Kidney (tissue), 14 donors: Measurements from ENCODE around the gene SMARCA2. TPM values are rescaled to one million over a fixed set of nuclear protein-coding genes. Genes with fewer than 3 reads are reported as not detected.

ENCODE experiments used
- DNase-seq, 5 donors: peaks; one replicate each; pipeline ENCODE4 v3.0.0-alpha.2; 2013 to 2020
- FAIRE-seq: peaks from 2 replicates; lab custom pipeline; 2012; peaks lifted over from hg19 to GRCh38; lab: Jason Lieb, UNC
- H3K27ac ChIP-seq, 2 donors: one replicate each; pipeline ENCODE4 v1.7.0; 2013; ENCODE audit warnings: low read depth in 2 of 2, low read length in 2 of 2, inconsistent platforms in 1 of 2
- H3K27me3 ChIP-seq: one replicate; pipeline ENCODE4 v1.7.1; 2013; ENCODE audit warnings: low read length, inconsistent platforms; ENCODE audit not compliant: control insufficient read depth, insufficient read depth
- H3K36me3 ChIP-seq, 3 donors: one replicate each; pipeline versions ENCODE4 v1.7.0 to v1.7.1; 2013; ENCODE audit warnings: low read length in 3 of 3, control low read depth in 1 of 3, inconsistent platforms in 1 of 3; ENCODE audit not compliant: insufficient read depth in 3 of 3, control insufficient read depth in 2 of 3
- H3K4me1 ChIP-seq, 3 donors: one replicate each; pipeline versions ENCODE4 v1.7.0 to v1.7.1; 2013; ENCODE audit warnings: low read length in 3 of 3, inconsistent platforms in 1 of 3, low read depth in 1 of 3; ENCODE audit not compliant: control insufficient read depth in 2 of 3, insufficient read depth in 2 of 3
- H3K4me3 ChIP-seq, 3 donors: one replicate each; pipeline versions ENCODE4 v1.7.0 to v1.8.1; 2013; ENCODE audit warnings: low read length in 3 of 3, control low read depth in 1 of 3, inconsistent platforms in 1 of 3
- H3K9ac ChIP-seq, 3 donors: one replicate each; pipeline versions ENCODE4 v1.7.0 to v1.7.1; 2013; ENCODE audit warnings: low read length in 3 of 3, control low read depth in 1 of 3, inconsistent platforms in 1 of 3
- H3K9me3 ChIP-seq, 3 donors: one replicate each; pipeline versions ENCODE4 v1.7.0 to v1.7.1; 2013; ENCODE audit warnings: low read length in 3 of 3, control low read depth in 1 of 3, inconsistent platforms in 1 of 3; ENCODE audit not compliant: control insufficient read depth in 2 of 3, insufficient read depth in 1 of 3
- intact Hi-C: fragments of 100-400 bp; cut with DNase I; formaldehyde crosslinking; loops from one replicate; pipeline ENCODE4 v1.11.1; 2022
- polyA plus RNA-seq: library from polyadenylated mRNA; stranded (reverse); fragments of 350-450 nt; fragmentation: Illumina TruSeq; extraction: RNeasy Lipid Tissue Mini Kit (QIAGEN cat#74804); gene quantifications from one replicate; pipeline ENCODE4 v1.2.3, GENCODE V29; 2014; ENCODE audit warnings: low read depth, low replicate concordance; ENCODE audit not compliant: insufficient read depth
- total RNA-seq: library from RNA; stranded (reverse); fragmentation: NEBNext Ultra II Directional; extraction: Animal tissue kit (Norgen Biotek cat#: 25700); gene quantifications from one replicate; pipeline ENCODE4 v1.2.1, GENCODE V29; 2021
- TF ChIP-seq, protein P1 (sequence below): IDR thresholded peaks from 3 replicates; pipeline ENCODE4 v1.5.1; 2012; ENCODE audit warnings: mild to moderate bottlenecking, moderate library complexity, borderline replicate concordance; ENCODE audit not compliant: insufficient read depth; ENCODE audit errors: extremely low read depth
- donor health status: control.
- donor health status: control.
- donor health status: control.
- donor health status: control.
- donor health status: control.
- donor health status: DM: yes; HTN: yes; CAD: no.
- donor health status: Normal renal cell carcinoma (clear cell type).

The SMARCA2 gene
- total and polyA plus RNA-seq, 2 donors from 2014 or later, result 54.3 to 189 TPM

DNA sequence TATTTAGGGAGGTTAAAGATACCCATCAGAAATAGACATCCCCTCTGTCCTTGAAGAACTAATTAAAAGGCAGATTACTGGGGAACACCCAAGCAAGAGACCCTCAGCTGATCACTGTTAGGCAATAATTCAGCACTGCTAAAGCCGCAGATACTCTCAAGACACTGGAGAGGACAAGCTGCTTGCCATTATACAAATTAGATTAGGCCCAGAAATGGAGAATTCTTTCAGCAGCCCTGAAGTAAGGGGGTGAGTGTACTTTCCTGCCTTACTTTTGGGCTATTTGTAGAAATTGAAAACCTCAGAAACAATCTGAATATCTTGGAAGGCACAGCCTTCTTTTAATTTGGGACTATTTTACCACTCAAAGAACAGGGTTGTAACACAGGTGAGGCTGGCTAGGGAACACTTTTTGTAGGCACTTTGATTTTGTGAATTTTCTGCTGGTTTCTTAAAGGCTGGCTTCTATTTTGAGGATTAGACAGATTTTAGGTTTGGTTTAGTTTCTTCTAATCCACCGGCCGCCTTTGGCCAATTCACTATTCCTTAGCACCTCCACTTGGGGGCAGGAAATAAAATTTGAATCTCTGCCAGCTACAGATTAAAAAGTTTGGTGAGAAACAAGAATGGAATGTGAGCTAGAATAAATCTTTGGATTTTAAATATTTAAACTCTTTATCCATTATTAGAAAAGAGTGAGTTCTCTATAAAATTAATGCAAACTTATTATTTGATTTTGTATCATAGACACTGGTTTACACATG is 106.0 kb downstream of the SMARCA2 start:
- DNase-seq, result no peak
- peak; percentile 76 for FAIRE-seq
- intact Hi-C loops, result no loop called here
- TF ChIP-seq, protein P1, sequence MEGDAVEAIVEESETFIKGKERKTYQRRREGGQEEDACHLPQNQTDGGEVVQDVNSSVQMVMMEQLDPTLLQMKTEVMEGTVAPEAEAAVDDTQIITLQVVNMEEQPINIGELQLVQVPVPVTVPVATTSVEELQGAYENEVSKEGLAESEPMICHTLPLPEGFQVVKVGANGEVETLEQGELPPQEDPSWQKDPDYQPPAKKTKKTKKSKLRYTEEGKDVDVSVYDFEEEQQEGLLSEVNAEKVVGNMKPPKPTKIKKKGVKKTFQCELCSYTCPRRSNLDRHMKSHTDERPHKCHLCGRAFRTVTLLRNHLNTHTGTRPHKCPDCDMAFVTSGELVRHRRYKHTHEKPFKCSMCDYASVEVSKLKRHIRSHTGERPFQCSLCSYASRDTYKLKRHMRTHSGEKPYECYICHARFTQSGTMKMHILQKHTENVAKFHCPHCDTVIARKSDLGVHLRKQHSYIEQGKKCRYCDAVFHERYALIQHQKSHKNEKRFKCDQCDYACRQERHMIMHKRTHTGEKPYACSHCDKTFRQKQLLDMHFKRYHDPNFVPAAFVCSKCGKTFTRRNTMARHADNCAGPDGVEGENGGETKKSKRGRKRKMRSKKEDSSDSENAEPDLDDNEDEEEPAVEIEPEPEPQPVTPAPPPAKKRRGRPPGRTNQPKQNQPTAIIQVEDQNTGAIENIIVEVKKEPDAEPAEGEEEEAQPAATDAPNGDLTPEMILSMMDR, result peak; percentile 11
- peaks cover 0 to 35% (median 15%) of the 10 kb centered on the region in 3 donors for H3K36me3 ChIP-seq
- no peak overlapping the region for H3K27ac ChIP-seq
- no peaks in the 10 kb centered on the region for H3K27me3 ChIP-seq
- no peak overlapping the region for H3K4me3 ChIP-seq
- no peaks in the 10 kb centered on the region for H3K4me1 ChIP-seq
- H3K9me3 ChIP-seq, result no peaks in the 10 kb centered on the region
- H3K9ac ChIP-seq, result no peak overlapping the region

GRCh38 chr9:2122299-2122698 is 107.2 kb downstream of the SMARCA2 start:
- DNase-seq (no peak), FAIRE-seq (no peak)
- no peaks in the 10 kb centered on the region for H3K27me3 ChIP-seq
- peaks cover 0 to 31% (median 12%) of the 10 kb centered on the region in 3 donors for H3K36me3 ChIP-seq
- H3K4me3 ChIP-seq, result no peak overlapping the region
- H3K27ac ChIP-seq, result no peak overlapping the region
- TF ChIP-seq, protein P1, result no peak
- no peaks in the 10 kb centered on the region for H3K9me3 ChIP-seq
- intact Hi-C loops, result no loop called here
- no peak overlapping the region for H3K9ac ChIP-seq
- peaks cover 0 to 9% (median 2%) of the 10 kb centered on the region in 3 donors for H3K4me1 ChIP-seq

DNA sequence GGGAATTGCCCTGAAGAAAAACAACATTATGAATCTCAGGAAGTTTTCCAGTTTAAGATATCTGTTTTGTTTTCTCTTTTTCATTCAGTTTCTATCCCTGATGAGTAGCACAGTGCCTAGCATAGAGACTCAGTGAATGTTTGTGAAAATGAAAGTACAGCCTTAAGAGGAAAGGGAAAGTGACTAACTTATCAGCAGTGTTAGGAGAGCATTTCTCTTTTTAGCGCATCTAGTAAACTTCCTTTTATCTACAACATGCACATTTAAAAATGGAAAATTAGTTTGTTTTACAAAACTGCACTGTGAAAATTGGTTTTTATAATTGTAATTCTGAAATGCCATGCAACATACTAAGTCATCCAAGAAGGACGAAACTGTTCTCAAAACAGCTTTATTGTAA is 110.8 kb downstream of the SMARCA2 start:
- peak overlapping the region in 1 of 2 donors; percentile 59 for H3K27ac ChIP-seq
- FAIRE-seq (no peak), DNase-seq (no peak)
- no peaks in the 10 kb centered on the region for H3K27me3 ChIP-seq
- peak overlapping the region in 1 of 3 donors; percentile 0 for H3K9ac ChIP-seq
- no peaks in the 10 kb centered on the region for H3K9me3 ChIP-seq
- TF ChIP-seq, protein P1, result no peak
- H3K36me3 ChIP-seq, result peaks cover 0 to 15% (median 2%) of the 10 kb centered on the region in 3 donors
- H3K4me3 ChIP-seq, result peak overlapping the region in 2 of 3 donors; percentile 7 to 27
- peaks cover 0 to 17% (median 14%) of the 10 kb centered on the region in 3 donors for H3K4me1 ChIP-seq
- intact Hi-C loops, result no loop called here
